ENCODE data around the gene IRF1. TPM values are rescaled to one million over a fixed set of nuclear protein-coding genes. Genes with fewer than 3 reads are reported as not detected.

Gene IRF1
- total RNA-seq, 4 donors from 2014 or later = 8.3 to 66.7 (median 16.1) TPM

GRCh38 chr5:132526290-132526973 is 35.9 kb upstream of the IRF1 start:
- TF ChIP-seq, protein P1, sequence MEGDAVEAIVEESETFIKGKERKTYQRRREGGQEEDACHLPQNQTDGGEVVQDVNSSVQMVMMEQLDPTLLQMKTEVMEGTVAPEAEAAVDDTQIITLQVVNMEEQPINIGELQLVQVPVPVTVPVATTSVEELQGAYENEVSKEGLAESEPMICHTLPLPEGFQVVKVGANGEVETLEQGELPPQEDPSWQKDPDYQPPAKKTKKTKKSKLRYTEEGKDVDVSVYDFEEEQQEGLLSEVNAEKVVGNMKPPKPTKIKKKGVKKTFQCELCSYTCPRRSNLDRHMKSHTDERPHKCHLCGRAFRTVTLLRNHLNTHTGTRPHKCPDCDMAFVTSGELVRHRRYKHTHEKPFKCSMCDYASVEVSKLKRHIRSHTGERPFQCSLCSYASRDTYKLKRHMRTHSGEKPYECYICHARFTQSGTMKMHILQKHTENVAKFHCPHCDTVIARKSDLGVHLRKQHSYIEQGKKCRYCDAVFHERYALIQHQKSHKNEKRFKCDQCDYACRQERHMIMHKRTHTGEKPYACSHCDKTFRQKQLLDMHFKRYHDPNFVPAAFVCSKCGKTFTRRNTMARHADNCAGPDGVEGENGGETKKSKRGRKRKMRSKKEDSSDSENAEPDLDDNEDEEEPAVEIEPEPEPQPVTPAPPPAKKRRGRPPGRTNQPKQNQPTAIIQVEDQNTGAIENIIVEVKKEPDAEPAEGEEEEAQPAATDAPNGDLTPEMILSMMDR (IDR thresholded peaks at IDR 0.05; ENCODE audit: low read depth) = no peak

DNA sequence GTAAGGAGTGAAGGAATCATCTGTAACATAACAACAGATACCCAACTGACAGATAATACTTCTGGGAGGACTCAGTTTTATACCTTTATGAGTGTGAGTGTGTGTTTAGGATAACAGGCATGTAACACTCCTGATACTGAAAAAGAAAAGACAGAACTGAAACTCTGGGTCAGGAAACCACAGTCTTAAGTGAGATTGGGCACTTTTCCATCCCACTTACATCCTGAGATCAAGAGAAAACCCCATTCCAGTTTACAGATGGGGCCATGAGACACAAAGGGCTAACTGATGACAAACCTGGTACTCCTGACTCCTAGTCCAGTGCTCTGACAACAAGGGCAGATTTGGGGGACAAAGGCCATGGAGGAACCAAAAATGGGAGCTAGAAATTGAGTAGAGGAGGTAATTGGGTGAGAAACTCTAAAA is 34.7 kb upstream of the IRF1 start:
- TF ChIP-seq, protein P1 (IDR thresholded peaks at IDR 0.05; ENCODE audit: low read depth) = no peak

DNA sequence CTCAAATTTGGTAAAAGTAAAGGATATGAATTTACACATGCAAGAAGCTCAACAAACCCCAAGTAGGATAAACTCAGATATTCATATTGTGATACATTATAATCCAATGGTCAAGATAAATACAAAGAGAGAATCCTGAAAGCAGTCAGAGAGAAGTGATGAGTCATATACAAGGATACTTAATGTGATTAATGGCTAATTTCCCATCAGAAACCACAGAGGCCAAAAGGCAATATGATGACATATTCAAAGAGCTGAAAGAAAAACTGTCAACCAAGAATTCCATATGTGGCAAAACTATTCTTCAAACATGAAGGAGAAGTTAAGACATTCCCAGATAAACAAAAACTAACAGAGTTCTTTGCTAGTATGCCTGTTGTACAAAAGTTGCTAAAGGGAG is 19.5 kb upstream of the IRF1 start:
- TF ChIP-seq, protein P1 (IDR thresholded peaks at IDR 0.05; ENCODE audit: low read depth) = no peak

- TF ChIP-seq, protein P1 (IDR thresholded peaks at IDR 0.05; ENCODE audit: low read depth) = no peak
Observed at GRCh38 chr5:132506094-132506692, 15.6 kb upstream of the IRF1 start.

DNA sequence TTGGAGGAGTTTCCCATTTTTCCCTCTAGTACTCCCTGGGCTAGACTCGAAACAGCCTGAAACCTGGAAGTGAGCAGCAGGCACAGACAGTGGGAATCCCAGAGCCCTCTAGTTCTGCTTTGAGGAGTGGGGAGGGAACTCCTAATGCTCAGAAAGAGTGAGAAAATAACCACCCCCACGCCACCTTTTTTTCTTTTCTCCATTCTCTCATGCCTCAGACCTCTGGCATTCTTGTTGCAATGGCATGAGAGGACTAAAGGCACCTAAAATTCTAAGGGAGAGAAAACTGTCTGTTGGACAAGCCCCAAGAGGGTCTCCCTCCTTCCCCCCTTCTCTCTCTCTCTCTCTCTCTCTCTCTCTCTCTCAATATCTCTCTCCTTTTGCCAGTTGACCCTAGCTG is 15.1 kb upstream of the IRF1 start:
- TF ChIP-seq, protein P1 (IDR thresholded peaks at IDR 0.05; ENCODE audit: low read depth) = no peak

DNA sequence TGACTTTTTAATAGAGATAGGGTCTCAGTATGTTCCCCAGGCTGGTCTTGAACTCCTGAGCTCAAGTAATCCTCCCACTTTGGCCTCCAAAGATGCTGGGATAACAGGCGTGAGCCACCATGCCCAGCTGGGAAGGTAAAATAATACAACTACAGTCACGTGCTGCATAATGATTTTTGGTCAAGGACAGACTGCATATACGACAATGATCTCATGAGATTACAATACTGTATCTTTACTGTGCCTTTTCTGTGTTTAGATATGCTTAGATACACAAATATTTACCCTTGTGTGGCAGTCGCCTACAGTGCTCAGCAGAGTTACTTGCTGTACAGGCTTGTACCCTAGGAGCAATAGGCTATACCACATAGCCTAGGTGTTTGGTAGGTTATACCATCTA is 14.2 kb upstream of the IRF1 start:
- TF ChIP-seq, protein P1 (IDR thresholded peaks at IDR 0.05; ENCODE audit: low read depth) = no peak

DNA sequence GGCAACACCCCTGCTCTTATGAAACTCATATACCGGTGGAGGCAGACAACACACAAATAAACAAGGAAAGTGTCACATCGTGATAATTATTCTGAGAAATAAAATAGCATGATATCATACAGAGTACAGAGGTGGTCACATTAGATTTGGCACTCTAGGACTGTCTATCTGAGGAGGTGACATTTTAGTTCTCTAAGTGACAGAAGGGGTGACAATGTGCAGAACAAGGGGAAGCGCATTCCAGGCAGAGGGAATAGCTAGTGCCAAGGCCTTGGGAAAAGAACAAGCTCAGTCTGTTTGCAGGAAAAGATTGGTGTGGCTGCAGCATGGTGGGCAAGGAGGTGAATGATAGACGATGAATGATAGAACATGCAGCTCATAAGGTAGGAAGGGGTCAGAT is 12.7 kb upstream of the IRF1 start:
- TF ChIP-seq, protein P1 (IDR thresholded peaks at IDR 0.05; ENCODE audit: low read depth) = no peak
